LNCaP clone FGC (cell line): ENCODE data around the gene COA8.
A peak's percentile ranks its signal among the peaks of the same experiment; 100 is the strongest.

Source experiments
- DNase-seq: peaks from one replicate; pipeline ENCODE4 v3.0.0-alpha.2; 2011; ENCODE audit warnings: low read depth
- H3K4me3 ChIP-seq: 2 replicates; pipeline ENCODE4 v1.5.1; 2011; ENCODE audit warnings: mild to moderate bottlenecking, low read depth, low read length, control low read depth
- CTCF ChIP-seq: IDR thresholded peaks from 2 replicates; pipeline ENCODE4 v1.5.1; 2012; ENCODE audit warnings: mild to moderate bottlenecking; ENCODE audit not compliant: control insufficient read depth, insufficient read depth; ENCODE audit errors: extremely low read depth

COA8 gene

GRCh38 chr14:103576371-103577024 is 13.7 kb downstream of the COA8 start:
- DNase-seq, result peak; percentile 90
- TF ChIP-seq CTCF, result no peak
- H3K4me3 ChIP-seq, result no peak overlapping the region

GRCh38 chr14:103578401-103579075 is 15.8 kb downstream of the COA8 start:
- no peak for DNase-seq
- no peak for TF ChIP-seq CTCF
- no peak overlapping the region for H3K4me3 ChIP-seq

GRCh38 chr14:103581206-103581605 is 18.4 kb downstream of the COA8 start:
- H3K4me3 ChIP-seq, result no peak overlapping the region
- no peak for TF ChIP-seq CTCF
- no peak for DNase-seq

- H3K4me3 ChIP-seq, result no peak overlapping the region
- TF ChIP-seq CTCF, result no peak
- no peak for DNase-seq
These were observed 19.4 kb downstream of the COA8 start for GRCh38 chr14:103581954-103582703.

- DNase-seq, result no peak
- H3K4me3 ChIP-seq, result no peak overlapping the region
- TF ChIP-seq CTCF, result no peak
These were observed 21.7 kb downstream of the COA8 start for GRCh38 chr14:103584326-103584915.

- TF ChIP-seq CTCF, result no peak
- H3K4me3 ChIP-seq, result no peak overlapping the region
- DNase-seq, result no peak
These were observed 30.8 kb downstream of the COA8 start for GRCh38 chr14:103593577-103593976.
